Ovary (tissue), 3 donors: ENCODE data around the gene BTBD9.

ENCODE experiments used
- CTCF ChIP-seq, 3 donors: fragments of 450-650 bp in 2 of 3; fragments of 200-600 bp in 1 of 3; IDR thresholded peaks; one replicate each; pipeline versions ENCODE4 v1.5.1 to v1.8.0; 2016 to 2022; ENCODE audit warnings: antibody characterized with exemption in 3 of 3, mild to moderate bottlenecking in 1 of 3
- EP300 ChIP-seq: sonication (generic); formaldehyde crosslinking; IDR thresholded peaks from one replicate; pipeline ENCODE4 v1.6.1; 2017; ENCODE audit warnings: antibody characterized with exemption
- POLR2A ChIP-seq: fragments of 450-650 bp; IDR thresholded peaks from one replicate; pipeline ENCODE4 v1.6.1; 2017; ENCODE audit warnings: antibody characterized with exemption, mild to moderate bottlenecking, moderate library complexity
- donor health status: DM: no; HTN: no; CAD: no.

GRCh38 chr6:38589367-38589720, 50.4 kb downstream of the BTBD9 start:
- TF ChIP-seq CTCF (IDR thresholded peaks at IDR 0.05) (no peak), POLR2A (no peak), EP300 (no peak)
